Activated CD4-positive, alpha-beta T cell treated with anti-CD3 and anti-CD28 coated beads for 1 hour (primary cell): ENCODE data around the gene WWOX.

Experiments
- DNase-seq: peaks from one replicate; pipeline ENCODE4 v3.0.0-alpha.2; 2020

The WWOX gene

DNA sequence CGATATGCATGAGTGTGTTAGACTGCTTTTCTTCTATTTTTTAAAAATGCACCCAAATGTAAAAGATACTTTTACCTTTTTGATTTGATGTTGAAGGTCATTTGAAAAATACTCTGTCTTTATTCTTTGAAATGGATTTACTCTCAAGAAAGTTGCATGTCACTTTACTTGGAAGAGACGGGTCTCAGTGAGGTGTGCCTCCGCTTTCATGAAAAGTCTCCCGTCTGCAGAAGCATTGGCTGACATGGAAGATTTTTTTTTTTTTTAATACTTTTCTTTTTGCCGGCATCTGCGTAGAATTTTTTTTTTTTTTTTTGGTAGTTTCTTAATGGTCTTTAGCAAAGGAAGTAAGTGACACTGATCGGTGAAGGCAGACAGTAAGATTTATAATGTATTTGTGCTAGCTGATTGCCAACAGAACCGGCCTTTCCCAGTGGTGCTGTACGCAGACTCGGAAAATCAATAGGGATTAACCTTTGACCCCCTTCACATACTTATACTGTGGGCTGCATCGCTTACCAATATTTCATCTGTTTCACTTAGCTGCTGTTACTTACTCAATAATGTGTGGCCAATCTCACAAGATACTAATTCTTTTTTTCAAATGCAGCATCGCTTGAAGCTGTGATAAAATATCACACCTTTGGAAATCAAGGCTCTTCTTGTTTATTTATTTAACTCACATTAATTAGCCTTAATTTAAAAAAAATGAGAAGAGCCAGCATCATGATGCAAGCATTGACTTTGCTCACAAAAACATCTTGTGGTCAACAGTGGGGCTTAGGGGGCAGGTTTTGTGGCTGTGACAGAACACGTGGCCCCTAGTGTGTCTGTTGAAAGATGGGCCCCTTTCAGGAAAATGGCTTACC, 383.9 kb downstream of the WWOX start:
- no peak for DNase-seq

DNA sequence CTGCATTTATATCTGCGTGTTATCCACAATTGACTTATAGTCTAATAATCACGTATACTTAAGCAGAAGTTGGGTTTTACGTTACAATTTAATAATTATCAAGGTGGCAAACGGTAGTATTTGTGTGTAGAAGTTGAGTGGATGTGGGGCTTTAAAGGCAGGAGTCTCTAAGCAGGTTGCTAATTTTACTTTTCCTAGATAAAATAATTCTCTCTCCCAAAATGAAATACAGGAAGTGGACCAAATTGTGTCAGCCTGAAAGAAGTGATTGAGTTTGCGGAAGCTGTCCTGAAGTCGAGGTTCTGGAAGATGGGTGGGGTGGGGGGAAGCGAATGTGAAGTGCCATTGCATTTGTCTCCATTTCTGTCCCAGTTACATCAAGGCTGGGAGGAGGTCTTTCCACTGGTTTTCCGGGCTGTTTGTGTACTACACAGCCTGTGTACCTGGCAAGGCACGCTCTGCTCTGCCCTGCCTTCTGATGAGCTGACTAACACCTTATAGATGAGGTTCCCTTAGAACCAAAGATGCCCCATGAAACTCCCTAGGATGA, 385.1 kb downstream of the WWOX start:
- DNase-seq = no peak

DNA sequence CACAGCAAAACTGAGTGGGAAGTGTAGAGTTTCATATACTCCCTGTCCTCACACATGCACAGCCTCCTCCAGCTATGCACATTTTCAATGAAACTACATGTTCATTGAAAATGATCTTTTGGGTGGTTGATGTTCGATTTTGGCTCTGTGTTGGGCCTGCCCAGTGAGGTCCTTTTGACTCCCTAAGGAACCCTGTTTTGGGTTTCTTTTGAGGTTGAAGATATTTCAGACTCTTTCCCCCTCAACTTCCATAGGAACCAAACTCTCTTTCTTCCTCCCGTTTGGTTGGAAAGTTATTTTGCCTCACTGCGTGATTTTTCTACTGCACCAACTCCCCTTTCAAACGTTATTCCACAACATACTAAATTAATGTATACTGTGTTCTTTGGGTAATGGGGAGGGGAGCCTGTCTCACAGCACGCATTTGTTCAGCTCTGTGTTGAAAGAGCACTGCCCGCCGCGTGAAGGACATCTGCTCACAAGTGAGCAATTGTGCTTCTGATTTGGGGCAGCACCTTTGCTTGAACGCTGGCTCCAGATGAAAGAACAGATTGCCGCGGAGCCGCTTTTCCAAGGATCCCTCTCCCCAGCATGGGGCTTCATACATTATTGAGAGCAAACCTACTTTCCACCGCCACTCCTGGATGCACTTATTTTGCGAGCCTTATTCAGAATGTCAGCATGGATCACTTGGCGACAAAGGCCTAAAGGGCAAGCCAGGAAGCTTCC, 385.9 kb downstream of the WWOX start:
- DNase-seq = no peak

DNA sequence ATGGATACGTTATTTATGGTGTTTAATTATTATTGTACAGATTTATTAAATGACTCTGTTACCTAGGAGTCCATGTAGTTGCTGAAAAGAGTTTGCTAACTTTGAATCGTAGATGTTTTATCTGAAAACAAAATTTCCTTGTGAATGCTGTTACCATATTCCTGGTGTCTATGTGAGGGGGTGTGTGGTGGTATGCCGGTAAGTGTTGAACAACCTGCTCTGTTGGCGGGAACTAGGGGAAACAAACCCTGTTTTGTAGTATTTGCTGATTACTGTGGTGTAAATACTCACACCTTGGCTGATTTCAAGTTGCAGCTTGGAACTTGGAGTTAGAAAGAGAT, 386.4 kb downstream of the WWOX start:
- DNase-seq = no peak

DNA sequence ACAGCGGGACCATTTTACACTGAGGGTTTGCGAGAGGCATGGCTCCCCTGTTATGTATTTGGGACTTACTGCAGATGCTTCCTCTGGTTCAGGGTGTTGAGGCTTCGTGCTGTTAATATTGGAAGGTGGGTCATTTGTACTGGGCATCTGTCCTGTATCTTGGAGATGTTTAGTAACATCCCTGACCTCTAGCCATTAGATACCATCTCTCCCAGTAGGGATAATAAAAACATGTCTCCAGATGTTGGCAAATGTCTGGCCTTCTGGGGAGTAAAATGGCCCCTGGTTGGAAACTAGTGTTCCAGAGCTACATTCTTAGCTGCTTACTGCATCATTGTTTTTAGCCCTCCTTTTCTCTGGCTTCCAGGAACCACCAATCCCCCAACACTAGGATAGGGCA, 388.0 kb downstream of the WWOX start:
- DNase-seq = no peak

DNA sequence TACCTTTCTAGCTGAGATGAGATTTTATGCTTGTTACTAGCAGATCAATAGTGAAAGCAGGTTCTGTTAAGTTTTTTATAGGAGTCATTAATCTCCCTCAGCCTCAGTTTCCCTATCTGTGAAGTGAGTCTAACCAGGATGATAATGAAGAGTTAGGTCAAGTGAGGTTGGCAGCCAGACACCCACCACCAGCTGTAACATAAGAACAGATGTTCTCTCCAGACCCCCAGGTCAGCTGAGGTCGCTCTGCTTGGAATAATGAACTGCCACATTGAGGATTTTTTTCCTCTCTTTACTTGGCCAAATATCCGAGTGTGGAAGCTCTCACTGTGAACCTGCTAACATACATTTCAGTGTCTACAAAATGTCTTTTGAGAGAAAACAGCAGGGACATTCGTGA, 389.6 kb downstream of the WWOX start:
- no peak for DNase-seq

DNA sequence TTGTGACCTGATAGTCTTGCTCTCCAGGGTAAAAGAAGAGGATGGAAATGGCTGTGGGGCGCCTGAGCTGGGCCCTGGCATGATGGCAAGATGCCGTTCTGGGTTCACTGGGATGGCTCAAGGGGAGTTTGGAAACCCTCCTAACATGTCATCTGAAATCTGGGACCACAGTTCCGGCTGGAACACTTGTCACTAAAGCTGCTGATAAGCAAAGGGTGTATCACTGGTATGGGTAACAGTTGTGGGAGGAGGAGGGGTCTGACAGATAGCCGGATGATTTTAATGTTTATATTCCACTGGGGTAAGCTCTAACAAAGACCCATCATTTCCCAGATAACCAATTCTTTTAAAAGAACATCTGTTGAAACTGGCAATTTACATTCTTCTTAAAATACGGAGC, 390.2 kb downstream of the WWOX start:
- no peak for DNase-seq

DNA sequence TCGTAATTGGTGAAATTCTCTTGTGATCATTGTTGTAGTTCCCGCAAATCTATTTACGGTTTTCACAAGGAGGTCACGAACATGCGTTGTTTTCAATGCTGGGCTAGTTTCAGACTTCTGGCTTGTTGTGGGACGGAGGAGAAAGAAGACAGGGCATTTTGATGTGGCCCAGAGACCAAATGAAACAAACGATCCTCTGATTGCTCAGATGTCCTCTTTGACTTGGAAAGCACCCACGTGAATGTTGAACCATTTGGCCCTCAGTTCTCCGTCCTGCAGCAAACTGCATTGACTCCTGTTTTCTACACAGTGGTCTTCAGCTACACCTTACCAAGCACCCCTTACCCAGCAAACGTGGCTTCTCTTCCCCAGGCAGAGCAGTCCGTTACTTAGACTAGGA, 391.0 kb downstream of the WWOX start:
- DNase-seq = no peak

DNA sequence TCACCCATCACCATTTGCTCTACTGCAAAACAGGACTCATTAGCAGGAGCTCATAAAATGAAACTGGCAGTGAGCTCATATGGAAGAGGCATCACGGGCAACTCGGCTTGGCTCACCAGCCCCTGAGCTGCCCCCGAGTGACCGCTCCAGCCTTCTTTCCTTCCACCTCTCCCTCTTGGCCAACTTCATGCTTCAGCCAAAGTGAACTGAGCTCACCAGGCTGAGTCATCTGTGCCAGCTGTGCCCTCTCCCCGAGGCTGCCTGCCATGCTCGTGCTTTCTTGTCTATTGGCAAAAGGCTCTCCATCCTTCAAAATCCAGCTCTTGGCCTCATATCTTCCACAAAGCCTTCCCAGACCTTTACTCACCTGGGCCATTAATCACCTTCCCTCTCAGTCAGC, 391.4 kb downstream of the WWOX start:
- no peak for DNase-seq

DNA sequence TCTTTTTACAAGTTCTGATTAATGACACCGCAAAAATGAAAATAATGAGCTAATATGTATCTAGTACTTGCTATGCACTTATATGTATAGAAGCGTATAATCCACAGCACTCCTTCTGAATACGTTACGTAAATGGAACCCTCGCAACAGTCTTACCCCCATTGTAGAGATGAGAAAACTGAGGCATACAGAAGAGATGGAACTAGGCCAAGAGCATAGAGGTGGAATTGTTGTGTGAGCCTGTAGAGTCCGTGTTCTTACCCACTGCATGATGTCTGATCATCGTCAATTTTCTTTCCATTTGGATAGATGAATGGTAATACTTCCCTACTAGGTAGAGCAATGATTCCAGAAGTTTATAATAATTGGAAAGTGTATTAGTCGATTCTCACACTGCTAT, 394.1 kb downstream of the WWOX start:
- no peak for DNase-seq

DNA sequence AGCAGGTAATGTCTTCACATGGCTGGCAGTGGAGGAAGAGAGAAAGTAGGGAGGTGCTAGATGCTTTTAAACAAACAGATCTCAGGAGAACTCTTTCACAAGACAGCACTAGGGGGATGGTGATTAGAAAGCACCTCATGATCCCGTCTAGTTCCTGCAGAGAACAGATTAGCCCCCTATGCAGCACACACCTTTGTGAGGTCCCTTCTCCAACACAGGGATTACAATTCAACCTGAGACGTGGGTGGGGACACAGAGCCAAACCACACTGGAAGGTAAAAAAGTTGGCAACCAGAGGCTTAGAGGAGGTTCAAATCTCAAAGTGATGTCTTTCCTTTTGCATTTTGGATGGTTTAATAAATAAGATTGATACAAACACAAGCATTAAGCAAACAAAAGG, 394.7 kb downstream of the WWOX start:
- no peak for DNase-seq

DNA sequence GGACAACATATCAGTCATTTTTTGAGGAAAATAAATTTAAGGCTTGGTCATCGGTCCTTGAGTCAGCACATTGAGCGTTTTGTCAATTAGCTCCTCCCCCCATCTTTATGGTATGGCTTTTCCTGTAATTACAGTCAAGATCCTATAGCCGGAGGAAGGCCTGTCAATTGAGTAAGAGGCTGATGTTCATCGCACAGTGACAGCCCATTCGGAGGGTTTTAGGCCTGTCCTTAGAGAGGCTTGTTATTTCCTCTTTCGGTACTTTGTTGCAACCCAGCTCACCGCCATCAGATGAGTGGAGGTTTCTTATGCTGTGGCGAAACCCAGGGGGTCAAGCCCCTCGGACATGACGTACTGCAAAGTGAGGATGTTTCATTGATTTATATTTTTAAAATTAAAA, 395.2 kb downstream of the WWOX start:
- no peak for DNase-seq

DNA sequence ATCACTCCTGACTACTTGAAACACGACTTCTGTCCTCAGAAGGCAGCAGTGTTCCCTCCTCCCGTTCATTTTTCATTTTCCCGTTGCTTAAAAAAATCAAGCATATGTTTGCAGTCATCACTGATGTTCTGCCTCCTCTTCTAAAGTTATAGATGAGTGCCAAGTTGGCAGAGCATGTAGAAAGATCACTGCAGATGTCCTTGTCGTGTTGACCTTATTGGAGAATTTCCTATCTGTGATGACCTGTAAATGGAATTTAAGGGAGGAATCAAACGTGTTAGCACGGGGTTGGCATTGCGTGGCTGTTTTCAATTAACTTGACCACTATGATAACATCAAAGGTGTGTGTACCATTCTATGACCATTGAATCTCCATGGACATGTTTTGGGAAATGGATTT, 396.7 kb downstream of the WWOX start:
- no peak for DNase-seq

DNA sequence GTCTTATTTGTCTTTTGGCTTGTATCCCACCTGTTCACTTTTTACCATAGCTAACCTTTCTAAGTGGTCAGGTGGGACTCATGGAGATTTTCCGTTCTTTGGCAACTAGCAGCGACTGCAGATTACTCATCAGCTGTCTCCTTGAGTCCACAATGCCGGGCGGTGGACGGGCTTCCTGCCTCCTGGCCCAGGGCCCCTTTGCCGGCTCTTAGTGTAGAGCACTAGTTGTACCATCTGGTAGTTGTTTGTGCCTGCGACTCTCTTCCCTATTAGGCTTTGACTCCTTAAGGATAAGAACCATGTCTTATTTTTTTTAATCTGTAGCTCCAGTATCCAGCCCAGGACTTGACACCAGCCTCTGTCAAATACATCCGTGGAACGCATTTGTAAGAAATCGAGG, 399.9 kb downstream of the WWOX start:
- no peak for DNase-seq

DNA sequence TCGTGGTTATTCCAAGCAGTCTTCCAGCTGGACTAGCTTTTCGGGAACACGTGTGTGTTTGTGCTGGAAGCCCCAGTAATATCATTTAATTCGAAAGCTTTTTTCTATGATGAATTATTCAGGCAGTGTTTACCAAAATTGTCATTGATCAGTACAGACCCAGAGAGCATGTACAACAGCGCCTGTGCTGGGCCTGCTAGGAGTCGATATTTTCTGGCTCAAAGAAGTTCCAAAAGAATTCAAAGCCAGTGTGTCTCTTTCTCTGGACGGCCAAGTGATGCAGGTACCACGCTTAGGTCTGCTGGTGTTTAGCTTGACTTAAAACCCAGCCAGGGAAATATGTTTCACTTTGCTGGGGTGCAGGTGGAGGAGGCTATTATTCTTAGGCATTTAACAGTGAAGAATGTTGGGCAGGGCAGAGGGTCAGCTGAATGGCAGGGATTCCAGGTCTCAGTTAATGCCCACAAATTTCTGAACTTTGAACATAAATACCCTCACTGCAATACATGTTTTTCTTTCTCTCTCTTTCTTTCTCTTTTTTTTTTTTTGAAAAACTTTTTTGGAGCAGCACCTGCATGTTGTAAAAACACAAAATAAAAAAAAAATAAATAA, 401.3 kb downstream of the WWOX start:
- no peak for DNase-seq

DNA sequence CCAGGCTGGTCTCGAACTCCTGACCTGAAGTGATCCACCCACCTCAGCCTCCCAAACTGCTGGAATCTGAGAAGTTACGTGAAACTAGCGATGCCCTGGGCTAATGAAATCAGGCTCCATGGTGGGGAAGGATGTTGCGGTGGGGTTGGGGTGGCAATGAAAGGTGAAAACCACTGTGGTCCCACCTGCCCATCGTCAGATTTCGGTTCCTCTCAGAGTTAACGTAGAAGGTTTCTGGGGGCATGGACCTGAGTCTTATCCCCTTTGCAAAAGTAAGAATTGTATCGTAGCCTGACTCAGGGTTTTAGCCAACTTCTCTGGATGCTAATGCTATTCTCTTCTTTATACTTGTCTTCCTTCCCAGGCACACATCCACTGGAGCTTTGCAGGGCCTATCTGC, 402.3 kb downstream of the WWOX start:
- DNase-seq = no peak

DNA sequence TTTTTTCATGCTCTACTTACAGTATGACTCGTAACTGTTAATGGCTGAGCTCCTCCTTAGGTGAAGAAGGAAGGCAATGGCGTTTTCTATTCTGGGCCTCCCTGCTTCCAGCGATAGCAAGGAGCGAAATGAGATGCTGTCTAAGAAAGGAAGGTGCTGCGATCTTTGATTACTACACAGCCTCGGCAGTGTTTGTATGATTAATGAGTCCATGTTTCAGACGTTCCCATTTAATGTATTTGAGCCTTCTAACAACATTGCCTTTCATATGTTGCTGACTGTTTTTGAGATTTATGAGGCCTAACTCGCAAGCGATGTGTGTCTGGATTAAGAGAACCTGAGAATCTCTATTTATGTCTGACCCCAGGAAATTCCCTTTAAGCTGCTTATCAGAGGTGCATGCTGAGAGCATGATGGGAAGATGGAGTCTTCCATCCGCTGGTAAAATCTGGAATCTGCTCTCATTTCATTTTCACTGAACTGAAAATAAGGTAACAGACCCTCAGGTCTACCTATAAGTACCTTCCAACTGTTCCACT, 403.4 kb downstream of the WWOX start:
- DNase-seq = no peak

DNA sequence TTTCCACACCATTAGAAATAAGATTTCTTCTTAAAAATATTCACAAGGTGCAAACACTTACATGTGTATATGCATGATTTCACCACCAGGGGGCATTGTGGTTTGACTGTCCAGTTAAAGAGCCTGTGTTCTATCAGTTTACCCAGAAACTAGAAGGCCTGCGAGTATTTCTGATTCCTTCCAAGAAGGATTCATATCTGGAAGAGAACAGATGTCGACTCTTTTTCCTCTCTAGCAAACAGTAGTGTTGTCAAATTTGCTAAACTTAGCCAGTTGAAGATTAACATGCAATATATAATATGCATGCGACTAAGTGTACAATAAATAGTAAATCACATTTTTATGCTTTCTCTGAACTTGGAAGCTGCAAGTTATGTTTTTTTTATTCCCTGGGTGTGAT, 404.1 kb downstream of the WWOX start:
- DNase-seq = no peak

DNA sequence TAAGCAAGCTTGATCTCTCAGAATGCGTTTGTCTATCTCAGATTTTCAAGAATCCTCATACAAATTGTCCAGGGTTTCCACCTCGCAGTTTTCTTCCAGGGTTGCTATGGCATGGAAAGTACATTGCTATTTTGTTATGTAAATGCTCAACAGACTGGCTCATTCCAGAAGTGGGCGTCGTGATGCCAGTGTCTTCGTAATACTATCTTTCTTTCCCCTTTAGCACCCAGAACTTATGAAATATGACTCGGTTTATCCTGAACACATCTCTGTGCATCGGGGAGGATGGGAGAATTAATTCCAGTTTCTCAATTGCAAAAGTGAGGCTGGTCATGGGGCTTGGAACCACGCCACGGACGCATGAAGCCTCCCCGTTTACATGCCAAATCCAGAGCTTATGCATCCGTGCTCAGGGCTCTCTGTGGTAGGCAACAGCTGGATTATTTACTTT, 405.0 kb downstream of the WWOX start:
- DNase-seq = no peak

DNA sequence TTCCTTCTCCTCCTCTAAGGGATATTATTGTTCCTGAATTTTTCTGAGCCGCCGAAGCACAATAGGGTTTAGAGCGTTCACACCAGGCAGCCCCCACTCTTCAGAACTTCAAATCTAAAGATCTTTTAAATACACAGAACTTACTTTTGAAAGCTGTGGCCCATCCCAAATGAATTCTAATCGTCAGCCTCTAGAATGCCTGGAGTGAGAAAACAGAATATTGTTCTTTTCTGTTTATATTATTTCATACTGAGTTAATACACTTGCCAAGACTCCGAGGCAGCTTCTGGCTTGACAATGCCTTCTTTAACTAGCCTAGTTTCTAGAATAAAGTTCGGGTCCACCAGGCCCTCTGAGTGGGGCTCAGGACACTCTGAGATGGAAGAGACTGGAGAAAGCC, 405.6 kb downstream of the WWOX start:
- DNase-seq = no peak

DNA sequence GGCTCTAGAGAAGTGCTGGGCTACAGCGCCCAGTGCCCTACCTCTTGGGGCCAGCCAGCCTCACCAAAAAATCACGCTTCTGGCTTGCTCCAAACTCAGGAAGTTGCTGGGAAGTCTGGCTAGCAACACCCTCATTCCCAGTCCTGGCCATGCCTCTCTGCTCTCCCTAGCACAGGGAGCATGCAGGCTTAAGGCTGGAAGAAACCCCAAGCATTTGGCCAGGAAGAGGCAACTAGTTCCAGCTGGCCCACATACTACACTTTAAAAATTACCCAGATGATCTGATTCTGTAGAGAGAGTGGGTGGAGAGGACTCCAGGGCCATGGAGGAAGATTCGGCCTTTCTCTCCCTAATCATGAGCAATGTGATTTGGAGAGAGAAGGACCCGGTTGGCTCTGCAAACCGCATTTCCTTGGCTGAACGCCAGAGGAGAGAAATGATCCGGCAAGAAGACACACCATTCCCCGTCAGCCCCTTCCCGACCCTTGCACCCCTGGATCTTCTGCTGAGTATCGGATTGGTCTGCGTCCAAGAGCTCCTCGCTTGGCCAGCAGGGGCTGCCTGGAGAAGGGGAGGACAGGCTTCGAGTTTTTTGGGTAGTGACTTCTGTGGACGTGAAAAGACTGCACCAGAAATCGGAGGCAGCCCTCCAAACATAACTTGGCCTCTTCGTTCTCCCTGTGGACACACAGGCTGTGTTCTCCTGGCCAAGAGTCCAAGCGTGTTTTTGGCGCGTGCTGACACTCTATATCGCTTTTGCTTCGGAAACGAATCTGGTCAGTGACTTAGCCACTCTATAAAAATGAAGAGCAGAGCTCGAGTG, 406.3 kb downstream of the WWOX start:
- no peak for DNase-seq

DNA sequence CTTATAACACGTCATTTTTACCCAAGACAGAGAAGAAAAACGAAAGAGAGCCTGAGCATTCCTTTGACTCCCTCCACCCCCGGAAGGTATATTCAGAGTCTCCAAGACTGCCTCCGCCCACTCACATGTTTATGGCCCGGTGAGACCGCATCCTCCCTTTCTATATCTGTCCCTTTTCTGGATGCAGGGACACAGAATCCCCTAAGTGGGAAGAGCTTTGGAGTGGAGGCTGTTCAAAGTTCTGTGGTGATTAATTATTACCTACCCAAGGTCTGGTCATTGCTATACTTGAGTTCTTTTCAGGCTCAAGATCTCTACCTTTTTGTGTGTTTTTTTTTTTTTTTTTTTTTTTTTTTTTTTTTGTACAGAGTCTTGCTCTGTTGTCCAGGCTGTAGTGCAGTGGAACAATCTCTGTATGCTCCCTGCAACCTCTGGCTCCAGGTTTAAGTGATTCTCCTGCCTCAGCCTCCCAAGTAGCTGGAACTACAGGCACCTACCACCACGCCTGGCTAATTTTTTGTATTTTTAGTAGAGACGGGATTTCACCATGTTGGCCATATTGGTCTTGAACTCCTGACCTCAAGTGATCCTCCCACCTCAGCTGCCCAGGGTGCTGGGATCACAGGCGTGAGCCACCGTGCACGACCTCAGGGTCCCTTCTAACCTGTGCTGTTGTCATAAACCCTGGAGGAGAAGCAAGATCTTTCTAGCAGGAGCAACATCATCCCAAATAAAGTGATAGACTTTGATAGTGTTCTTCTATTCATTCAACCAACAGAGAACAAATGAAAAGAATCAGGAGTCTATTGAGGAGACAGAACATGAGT, 407.1 kb downstream of the WWOX start:
- no peak for DNase-seq
